Measurements from ENCODE around the gene PIK3AP1.

DNA sequence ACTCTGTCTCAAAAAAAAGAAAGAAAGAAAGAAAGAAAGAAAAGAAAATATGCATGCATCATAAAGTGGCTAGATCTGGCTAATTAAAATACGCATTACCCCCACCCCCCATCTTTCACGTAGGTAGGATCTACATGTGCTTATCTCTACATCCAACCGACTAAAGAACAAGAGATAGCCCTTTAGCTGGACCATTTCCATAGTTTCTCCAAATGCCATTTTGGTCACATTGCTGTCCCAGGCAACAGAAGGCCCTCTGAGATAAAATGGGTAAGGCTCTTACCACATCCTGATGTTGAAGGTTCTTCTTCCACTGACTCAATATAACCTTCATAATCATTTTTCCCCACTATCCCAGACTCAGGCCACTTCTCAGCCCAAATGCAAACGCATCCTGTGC is 31.5 kb downstream of the PIK3AP1 start:
- TF ChIP-seq CTCF (IDR thresholded peaks at IDR 0.05 in 2 of 3, conservative IDR thresholded peaks at IDR 0.05 in 1 of 3; ENCODE audit: borderline replicate concordance in 1 of 3, insufficient read depth in 1 of 3, low read depth in 2 of 3, low read length in 2 of 3) (no peak), MAX (IDR thresholded peaks at IDR 0.05) (no peak)

Measured in HCT116 (cell line).